K562 (cell line): Measurements from ENCODE around the gene TRAPPC2L. TPM values are rescaled to one million over a fixed set of nuclear protein-coding genes. Genes with fewer than 3 reads are reported as not detected.

Experiments
- C11orf30 ChIP-seq: fragments of 450-650 bp; IDR thresholded peaks from 2 replicates; pipeline ENCODE4 v1.6.1; 2016; ENCODE audit warnings: low read depth, mild to moderate bottlenecking
- CBX5 ChIP-seq: IDR thresholded peaks from 2 replicates; pipeline ENCODE4 v1.6.1; 2014; ENCODE audit warnings: low read depth, borderline replicate concordance
- CLOCK ChIP-seq: fragments of 250-450 bp; sonication (Bioruptor Pico); IDR thresholded peaks from 2 replicates; pipeline ENCODE4 v1.4.0; 2020; ENCODE audit warnings: mild to moderate bottlenecking, moderate library complexity, borderline replicate concordance
- DMBX1 ChIP-seq: fragments of 250-450 bp; sonication (Bioruptor Pico); IDR thresholded peaks from 2 replicates; pipeline ENCODE4 v1.8.0; 2022; ENCODE audit warnings: inconsistent platforms, mild to moderate bottlenecking, moderate library complexity, borderline replicate concordance
- MEIS2 ChIP-seq: fragments of 450-650 bp; IDR thresholded peaks from 2 replicates; pipeline ENCODE4 v1.6.1; 2014; ENCODE audit warnings: mild to moderate bottlenecking; ENCODE audit not compliant: partially characterized antibody
- NR2C2 ChIP-seq, 2 experiments: fragments of 200-800 bp in 1 of 2; sonication (Bioruptor generic) in 1 of 2; sonication (generic) in 1 of 2; formaldehyde crosslinking in 1 of 2; IDR thresholded peaks; 2 replicates each; pipeline versions ENCODE4 v1.6.1 to v1.8.0; 2016 to 2022; ENCODE audit warnings: mild to moderate bottlenecking in 1 of 2, missing compliant biosample characterization in 1 of 2, missing genetic modification characterization in 1 of 2, missing genetic modification reagents in 1 of 2
- POLR2B ChIP-seq: fragments of 450-650 bp; IDR thresholded peaks from 2 replicates; pipeline ENCODE4 v1.6.1; 2018; ENCODE audit warnings: low read depth; ENCODE audit not compliant: partially characterized antibody
- RAD51 ChIP-seq: fragments of 450-650 bp; IDR thresholded peaks from 2 replicates; pipeline ENCODE4 v1.7.1; 2016; ENCODE audit warnings: low read depth, mild to moderate bottlenecking, borderline replicate concordance
- STAT5A ChIP-seq: IDR thresholded peaks from 2 replicates; pipeline ENCODE4 v1.6.1; 2012; ENCODE audit warnings: low read length, inconsistent platforms, borderline replicate concordance
- ZBTB9 ChIP-seq: fragments of 450-650 bp; formaldehyde crosslinking; IDR thresholded peaks from 2 replicates; pipeline ENCODE4 v1.4.0; 2020; ENCODE audit warnings: mild to moderate bottlenecking, moderate library complexity
- ZFP36 ChIP-seq: fragments of 150-350 bp; IDR thresholded peaks from 2 replicates; pipeline ENCODE4 v1.6.1; 2018; ENCODE audit warnings: low read length, low read depth; ENCODE audit not compliant: partially characterized antibody
- ZNF407 ChIP-seq: fragments of 450-650 bp; IDR thresholded peaks from 2 replicates; pipeline ENCODE4 v1.6.1; 2016; ENCODE audit warnings: low read depth
- polyA plus RNA-seq, 8 experiments: library from polyadenylated mRNA; depleted of rRNA in 4 of 8; stranded (reverse) in 5 of 8; unstranded in 3 of 8; fragments of >200 nt; fragmentation: Nextera tagmentation in 2 of 8; fragmentation: Illumina TruSeq in 1 of 8; extraction: Ambion mirVana in 2 of 8; extraction: Trizol in 1 of 8; gene quantifications; 2 replicates each; pipeline versions ENCODE4 v1.2.1 to v1.2.3, GENCODE V29; 2011 to 2014; ENCODE audit warnings: inconsistent platforms in 1 of 8, missing spikeins in 1 of 8
- total RNA-seq, 7 experiments: library from RNA; depleted of rRNA in 6 of 7; stranded (reverse); fragments of >200 nt in 6 of 7; fragmentation: Illumina TruSeq in 2 of 7; extraction: Trizol in 2 of 7; gene quantifications; 2 replicates each; pipeline versions ENCODE4 v1.2.1 to v1.2.3, GENCODE V29; 2011 to 2021; ENCODE audit warnings: low replicate concordance in 1 of 7

TRAPPC2L gene
- total and polyA plus RNA-seq, 9 of the 15 experiments (the other 6 are each of a cell fraction or from before 2014, with no cell fraction given) = 60.4 to 398 (median 97.5) TPM

- no peak for TF ChIP-seq ZBTB9 (CRISPR knock-in tag)
- no peak for TF ChIP-seq CLOCK
- TF ChIP-seq MEIS2 = no peak
- no peak for TF ChIP-seq CBX5
- no peak for TF ChIP-seq POLR2B
- no peak for TF ChIP-seq DMBX1 (CRISPR knock-in tag)
- TF ChIP-seq ZNF407 = no peak
- peak; percentile 62 for TF ChIP-seq C11orf30
- TF ChIP-seq RAD51 = no peak
- no peak for TF ChIP-seq ZFP36
- no peak for TF ChIP-seq STAT5A
- 0 out of 2 replicates have a peak, but pooled peaks have one; percentile 31 for TF ChIP-seq NR2C2 (CRISPR knock-in tag; IDR thresholded peaks at IDR 0.05)
- no peak for TF ChIP-seq NR2C2 (tag; IDR thresholded peaks at IDR 0.05)
Measured at GRCh38 chr16:88815901-88816589, 40.9 kb upstream of the TRAPPC2L start (continued).
